ENCODE results near the gene PIH1D2. TPM values are rescaled to one million over a fixed set of nuclear protein-coding genes. Genes with fewer than 3 reads are reported as not detected.

Gene PIH1D2
- total and polyA plus RNA-seq, 8 donors = 0.55 to 12.5 (median 3.1) TPM; not detected in 2

Small RNA genes within 50 kb of the gene (small RNA-seq; reads per million reads assigned to genes)
- 0 reads per million in 4 donors for gene AP000907.3
- gene RNU6-893P = 0 reads per million in 4 donors

Other genes starting within 250 kb of the PIH1D2 start
- 10 to 100 TPM; 19.7 to 53.7 (median 32.4) TPM for gene ALG9, start 202.4 kb downstream of the PIH1D2 start, total RNA-seq
- 10 to 100 TPM; 11.9 to 29.2 (median 13.0) TPM for gene ALG9, start 202.4 kb downstream of the PIH1D2 start, polyA plus RNA-seq
- 1 to 10 TPM in 2 of 5 donors, under 1 TPM in 1, not detected in 2; 0.29 to 4.3 (median 2.2) TPM for gene FDXACB1, start 194.9 kb downstream of the PIH1D2 start, total RNA-seq
- 1 to 10 TPM in 2 of 3 donors, under 1 TPM in 1; 0.95 to 1.7 (median 1.4) TPM for gene FDXACB1, start 194.9 kb downstream of the PIH1D2 start, polyA plus RNA-seq
- gene CFAP68, start 194.5 kb downstream of the PIH1D2 start, total RNA-seq = 10 to 100 TPM in 1 of 5 donors, 1 to 10 TPM in 3, not detected in 1; 3.9 to 51.9 (median 5.3) TPM
- gene CFAP68, start 194.5 kb downstream of the PIH1D2 start, polyA plus RNA-seq = 10 to 100 TPM; 40.2 to 50.7 (median 40.7) TPM
- gene CRYAB, start 162.2 kb downstream of the PIH1D2 start, total RNA-seq = 100 to 1,000 TPM in 2 of 5 donors, 10 to 100 TPM in 3; 28.4 to 207 (median 47.3) TPM
- 100 to 1,000 TPM in 1 of 3 donors, 10 to 100 TPM in 2; 75.6 to 122 (median 85.7) TPM for gene CRYAB, start 162.2 kb downstream of the PIH1D2 start, polyA plus RNA-seq
- gene HSPB2, start 161.3 kb downstream of the PIH1D2 start, total RNA-seq = under 1 TPM in 1 of 5 donors, not detected in 4; 0.37 TPM
- gene HSPB2, start 161.3 kb downstream of the PIH1D2 start, polyA plus RNA-seq = 1 to 10 TPM; 2.0 to 5.1 (median 4.0) TPM
- 10 to 100 TPM in 2 of 5 donors, 1 to 10 TPM in 2, not detected in 1; 3.9 to 18.7 (median 12.5) TPM for gene C11orf52, start 155.1 kb downstream of the PIH1D2 start, total RNA-seq
- 10 to 100 TPM; 28.0 to 43.4 (median 35.0) TPM for gene C11orf52, start 155.1 kb downstream of the PIH1D2 start, polyA plus RNA-seq
- 100 to 1,000 TPM in 1 of 5 donors, 10 to 100 TPM in 4; 19.1 to 128 (median 60.4) TPM for gene DIXDC1, start 136.7 kb downstream of the PIH1D2 start, total RNA-seq
- gene DIXDC1, start 136.7 kb downstream of the PIH1D2 start, polyA plus RNA-seq = 10 to 100 TPM in 2 of 3 donors, 1 to 10 TPM in 1; 6.2 to 15.6 (median 11.3) TPM
- 10 to 100 TPM in 4 of 5 donors, 1 to 10 TPM in 1; 1.2 to 36.5 (median 13.9) TPM for gene DLAT, start 48.6 kb downstream of the PIH1D2 start, total RNA-seq
- gene DLAT, start 48.6 kb downstream of the PIH1D2 start, polyA plus RNA-seq = 10 to 100 TPM; 10.2 to 17.5 (median 14.7) TPM
- 10 to 100 TPM in 4 of 5 donors, 1 to 10 TPM in 1; 8.7 to 26.1 (median 23.5) TPM for gene NKAPD1, start 282 bp upstream of the PIH1D2 start, total RNA-seq
- gene NKAPD1, start 282 bp upstream of the PIH1D2 start, polyA plus RNA-seq = 10 to 100 TPM; 11.1 to 16.8 (median 14.3) TPM
- gene TIMM8B, start 12.7 kb upstream of the PIH1D2 start, total RNA-seq = 100 to 1,000 TPM in 1 of 5 donors, 10 to 100 TPM in 4; 13.9 to 107 (median 34.8) TPM
- gene TIMM8B, start 12.7 kb upstream of the PIH1D2 start, polyA plus RNA-seq = 100 to 1,000 TPM in 2 of 3 donors, 10 to 100 TPM in 1; 95.9 to 126 (median 122) TPM
- 100 to 1,000 TPM in 2 of 5 donors, 10 to 100 TPM in 3; 27.5 to 162 (median 62.5) TPM for gene SDHD, start 12.9 kb upstream of the PIH1D2 start, total RNA-seq
- 100 to 1,000 TPM; 123 to 168 (median 137) TPM for gene SDHD, start 12.9 kb upstream of the PIH1D2 start, polyA plus RNA-seq
- gene IL18, start 90.1 kb upstream of the PIH1D2 start, total RNA-seq = 10 to 100 TPM in 2 of 5 donors, 1 to 10 TPM in 3; 4.7 to 31.6 (median 9.6) TPM
- 10 to 100 TPM; 18.8 to 58.2 (median 33.9) TPM for gene IL18, start 90.1 kb upstream of the PIH1D2 start, polyA plus RNA-seq
- gene TEX12, start 93.4 kb upstream of the PIH1D2 start, total RNA-seq = 1 to 10 TPM in 1 of 5 donors, not detected in 4; 2.0 TPM
- gene TEX12, start 93.4 kb upstream of the PIH1D2 start, polyA plus RNA-seq = under 1 TPM in 1 of 3 donors, not detected in 2; 0.20 TPM
- 10 to 100 TPM in 1 of 5 donors, 1 to 10 TPM in 1, under 1 TPM in 2, not detected in 1; 0.87 to 21.8 (median 1.3) TPM for gene BCO2, start 101.5 kb upstream of the PIH1D2 start, total RNA-seq
- 1 to 10 TPM; 1.4 to 7.8 (median 2.9) TPM for gene BCO2, start 101.5 kb upstream of the PIH1D2 start, polyA plus RNA-seq
- gene PTS, start 152.4 kb upstream of the PIH1D2 start, total RNA-seq = 10 to 100 TPM; 11.3 to 87.8 (median 33.2) TPM
- gene PTS, start 152.4 kb upstream of the PIH1D2 start, polyA plus RNA-seq = 10 to 100 TPM; 53.0 to 76.1 (median 71.0) TPM
- not detected for gene PLET1, start 186.8 kb upstream of the PIH1D2 start, total RNA-seq
- not detected for gene PLET1, start 186.8 kb upstream of the PIH1D2 start, polyA plus RNA-seq

Measured in stomach (tissue), 8 donors.